CD14-positive monocyte (primary cell): ENCODE measurements around the gene LAYN. TPM values are rescaled to one million over a fixed set of nuclear protein-coding genes. Genes with fewer than 3 reads are reported as not detected.

Source experiments
- DNase-seq, 3 donors: peaks; one replicate each; pipeline ENCODE4 v3.0.0-alpha.2; 2011 to 2022
- H2AFZ ChIP-seq: 2 replicates; pipeline ENCODE4 v1.6.0; 2012; ENCODE audit warnings: mild to moderate bottlenecking, low read depth, low read length, inconsistent platforms; ENCODE audit not compliant: insufficient read depth, poor library complexity, severe bottlenecking
- H3K27ac ChIP-seq, 2 donors: 1 replicate in 1 of 2; 2 replicates in 1 of 2; pipeline ENCODE4 v1.5.1; 2012 to 2013; ENCODE audit warnings: low read length in 2 of 2, control low read depth in 1 of 2, inconsistent platforms in 1 of 2, low read depth in 1 of 2, mild to moderate bottlenecking in 1 of 2
- H3K27me3 ChIP-seq, 2 donors: one replicate each; pipeline versions ENCODE4 v1.6.0 to v1.6.1; 2011 to 2013; ENCODE audit warnings: low read length in 2 of 2; ENCODE audit not compliant: control insufficient read depth in 2 of 2, insufficient read depth in 2 of 2
- H3K36me3 ChIP-seq, 2 donors: replicated peaks in 1 of 2; 1 replicate in 1 of 2; 2 replicates in 1 of 2; pipeline versions ENCODE4 v1.5.1 to v1.6.1; 2012 to 2013; ENCODE audit warnings: low read length in 2 of 2, control low read depth in 1 of 2, inconsistent platforms in 1 of 2, mild to moderate bottlenecking in 1 of 2; ENCODE audit not compliant: insufficient read depth in 2 of 2, control insufficient read depth in 1 of 2
- H3K4me1 ChIP-seq, 2 donors: 1 replicate in 1 of 2; 2 replicates in 1 of 2; pipeline versions ENCODE4 v1.5.1 to v1.6.1; 2012 to 2013; ENCODE audit warnings: low read length in 2 of 2, control low read depth in 1 of 2, inconsistent platforms in 1 of 2, mild to moderate bottlenecking in 1 of 2, moderate library complexity in 1 of 2; ENCODE audit not compliant: insufficient read depth in 2 of 2, control insufficient read depth in 1 of 2
- H3K4me2 ChIP-seq: replicated peaks from 2 replicates; pipeline ENCODE3; 2012; ENCODE audit warnings: low read length, moderate library complexity, mild to moderate bottlenecking; ENCODE audit not compliant: poor library complexity, severe bottlenecking; ENCODE audit errors: extremely low read depth
- H3K4me3 ChIP-seq, 3 experiments: fragments of 200-600 bp in 1 of 3; sonication (generic) in 1 of 3; replicated peaks in 1 of 3; 1 replicate in 2 of 3; 2 replicates in 1 of 3; pipeline ENCODE4 v1.5.1; 2011 to 2013; ENCODE audit warnings: low read length in 3 of 3, mild to moderate bottlenecking in 3 of 3, control low read depth in 2 of 3, low read depth in 2 of 3, inconsistent platforms in 1 of 3, moderate library complexity in 1 of 3
- H3K79me2 ChIP-seq: 2 replicates; pipeline ENCODE4 v1.6.0; 2012; ENCODE audit warnings: mild to moderate bottlenecking, control low read depth, inconsistent platforms, low read length, moderate library complexity; ENCODE audit not compliant: insufficient read depth
- H3K9ac ChIP-seq: 2 replicates; pipeline ENCODE4 v1.6.0; 2017; ENCODE audit warnings: low read length, mild to moderate bottlenecking; ENCODE audit not compliant: insufficient read depth, poor library complexity, severe bottlenecking
- H3K9me3 ChIP-seq, 2 donors: replicated peaks in 1 of 2; 1 replicate in 1 of 2; 2 replicates in 1 of 2; pipeline versions ENCODE4 v1.5.1 to v1.6.1; 2012 to 2013; ENCODE audit warnings: low read length in 2 of 2, control low read depth in 1 of 2; ENCODE audit not compliant: control insufficient read depth in 1 of 2, insufficient read depth in 1 of 2
- H4K20me1 ChIP-seq: 2 replicates; pipeline ENCODE4 v1.6.0; 2012; ENCODE audit warnings: mild to moderate bottlenecking, low read length, control low read depth, moderate library complexity; ENCODE audit not compliant: insufficient read depth
- H3K27ac Mint-ChIP-seq, 7 donors: one replicate each; pipeline ENCODE4 v1.8.0; 2020; ENCODE audit warnings: mild to moderate bottlenecking in 7 of 7, mixed read lengths in 7 of 7, moderate library complexity in 6 of 7, inconsistent platforms in 2 of 7
- H3K27me3 Mint-ChIP-seq, 3 donors: one replicate each; pipeline ENCODE4 v1.8.0; 2021 to 2022; ENCODE audit warnings: low read depth in 3 of 3, mild to moderate bottlenecking in 3 of 3, mixed read lengths in 3 of 3, moderate library complexity in 3 of 3, inconsistent platforms in 1 of 3
- H3K36me3 Mint-ChIP-seq, 2 donors: one replicate each; pipeline ENCODE4 v1.8.0; 2020; ENCODE audit warnings: mixed read lengths in 2 of 2, inconsistent platforms in 1 of 2, mild to moderate bottlenecking in 1 of 2
- H3K4me1 Mint-ChIP-seq: one replicate; pipeline ENCODE4 v1.8.0; 2020; ENCODE audit warnings: mild to moderate bottlenecking, mixed read lengths
- H3K4me3 Mint-ChIP-seq, 2 donors: one replicate each; pipeline ENCODE4 v1.8.0; 2020; ENCODE audit warnings: mild to moderate bottlenecking in 2 of 2, mixed read lengths in 2 of 2, moderate library complexity in 1 of 2
- H3K9me3 Mint-ChIP-seq, 7 donors: one replicate each; pipeline ENCODE4 v1.8.0; 2020 to 2022; ENCODE audit warnings: mixed read lengths in 7 of 7, mild to moderate bottlenecking in 6 of 7, moderate library complexity in 6 of 7, inconsistent platforms in 2 of 7
- CTCF ChIP-seq: fragments of 200-600 bp; IDR thresholded peaks from one replicate; pipeline ENCODE4 v1.8.0; 2022; ENCODE audit warnings: antibody characterized with exemption, mild to moderate bottlenecking
- WGBS: methylation state at CpG from one replicate; pipeline ENCODE4 v1.1.5; 2013; ENCODE audit warnings: missing lambda C conversion rate; ENCODE audit not compliant: insufficient coverage; 5-methylcytosine and 5-hydroxymethylcytosine counted together
- intact Hi-C, 2 donors: fragments of 100-400 bp; cut with micrococcal nuclease; formaldehyde crosslinking; loops; one replicate each; pipeline versions ENCODE4 v1.15.0 to v1.15.1; 2023
- polyA plus RNA-seq, 3 donors: library from polyadenylated mRNA; depleted of rRNA in 1 of 3; unstranded in 2 of 3; stranded (reverse) in 1 of 3; fragments of 300-500 nt in 2 of 3; fragments of >200 nt in 1 of 3; fragmentation: Illumina TruSeq in 2 of 3; gene quantifications; 1 replicate in 2 of 3; 2 replicates in 1 of 3; pipeline ENCODE4 v1.2.3, GENCODE V29; 2012 to 2021

Gene LAYN
- polyA plus RNA-seq, 3 donors: not detected

- H3K4me3 ChIP-seq: no peak overlapping the region
- H4K20me1 ChIP-seq: peaks cover 59% of the 10 kb centered on the region
- no peak for DNase-seq
- H3K4me2 ChIP-seq: no peak overlapping the region
- intact Hi-C loops: no loop called here
- WGBS: no CpG with 5 or more reads among the region's 4 CpGs
- H3K9ac ChIP-seq: no peak overlapping the region
- Mint-ChIP-seq H3K27ac (no peak overlapping the region), H3K4me3 (no peak overlapping the region), H3K27me3 (no peaks in the 10 kb centered on the region), H3K9me3 (no peaks in the 10 kb centered on the region), H3K36me3 (no peaks in the 10 kb centered on the region), H3K4me1 (peaks cover 26% of the 10 kb centered on the region)
- TF ChIP-seq CTCF: no peak
- H3K9me3 ChIP-seq: no peaks in the 10 kb centered on the region
- H2AFZ ChIP-seq: no peak overlapping the region
- no peak overlapping the region for H3K27ac ChIP-seq
- H3K27me3 ChIP-seq: no peaks in the 10 kb centered on the region
- H3K4me1 ChIP-seq: peaks cover 17 to 26% of the 10 kb centered on the region in 2 donors
- no peaks in the 10 kb centered on the region for H3K36me3 ChIP-seq
- peaks cover 73% of the 10 kb centered on the region for H3K79me2 ChIP-seq
Observed at GRCh38 chr11:111605681-111606080, 65.2 kb downstream of the LAYN start.

DNA sequence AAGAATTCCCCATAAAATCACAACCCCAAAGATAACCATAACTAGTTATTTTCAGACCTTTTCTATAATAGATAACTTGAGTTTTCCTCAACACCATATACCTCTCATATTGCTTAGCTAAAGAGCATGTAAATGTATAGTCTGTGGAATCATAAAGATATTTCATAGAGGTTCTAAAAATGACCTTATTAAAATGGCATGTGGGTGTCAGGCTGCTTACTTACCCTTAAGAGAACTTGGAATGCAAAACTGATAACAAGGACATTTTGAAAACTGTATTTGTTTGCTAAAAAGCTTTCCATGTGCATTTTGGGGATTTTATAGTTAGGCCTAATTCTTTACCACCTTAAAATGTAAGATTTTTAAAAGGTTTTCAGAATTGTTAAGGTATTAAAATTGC lies 66.5 kb downstream of the LAYN start:
- Histone ChIP-seq H3K79me2 (peaks cover 73% of the 10 kb centered on the region), H3K4me2 (no peak overlapping the region), H3K27me3 (no peaks in the 10 kb centered on the region), H4K20me1 (peaks cover 68% of the 10 kb centered on the region), H3K4me1 (peaks cover 12 to 22% of the 10 kb centered on the region in 2 donors), H3K9ac (no peak overlapping the region), H3K9me3 (no peaks in the 10 kb centered on the region), H3K36me3 (no peaks in the 10 kb centered on the region), H3K27ac (no peak overlapping the region), H2AFZ (no peak overlapping the region), H3K4me3 (no peak overlapping the region)
- intact Hi-C loops: no loop called here
- no peak for DNase-seq
- H3K4me3 Mint-ChIP-seq: no peak overlapping the region
- TF ChIP-seq CTCF: no peak
- peaks cover 21% of the 10 kb centered on the region for H3K4me1 Mint-ChIP-seq
- no peaks in the 10 kb centered on the region for H3K27me3 Mint-ChIP-seq
- H3K36me3 Mint-ChIP-seq: no peaks in the 10 kb centered on the region
- no peak overlapping the region for H3K27ac Mint-ChIP-seq
- no peaks in the 10 kb centered on the region for H3K9me3 Mint-ChIP-seq
